Esophagus (tissue), 2 donors: ENCODE data around the gene AMY2B. TPM values are rescaled to one million over a fixed set of nuclear protein-coding genes. Genes with fewer than 3 reads are reported as not detected.
"Not testable (repeated sequence)": the region's sequence is repeated elsewhere in the genome, so short reads cannot be mapped to it uniquely, and the experiment has no call there.

Experiments
- H3K27ac ChIP-seq, 2 donors: one replicate each; pipeline ENCODE4 v1.5.1; 2013; ENCODE audit warnings: low read depth in 2 of 2, mild to moderate bottlenecking in 2 of 2, inconsistent platforms in 1 of 2, low read length in 1 of 2, moderate library complexity in 1 of 2
- H3K27me3 ChIP-seq, 2 donors: one replicate each; pipeline ENCODE4 v1.6.1; 2013; ENCODE audit warnings: low read length in 2 of 2, control low read depth in 1 of 2, mild to moderate bottlenecking in 1 of 2; ENCODE audit not compliant: insufficient read depth in 2 of 2, control insufficient read depth in 1 of 2
- H3K36me3 ChIP-seq, 2 donors: one replicate each; pipeline ENCODE4 v1.6.1; 2013; ENCODE audit warnings: low read length in 1 of 2; ENCODE audit not compliant: control insufficient read depth in 2 of 2, insufficient read depth in 2 of 2
- H3K4me1 ChIP-seq, 2 donors: one replicate each; pipeline ENCODE4 v1.6.1; 2013; ENCODE audit warnings: low read length in 1 of 2; ENCODE audit not compliant: control insufficient read depth in 2 of 2, insufficient read depth in 2 of 2
- H3K4me3 ChIP-seq, 2 donors: one replicate each; pipeline ENCODE4 v1.5.1; 2013; ENCODE audit warnings: low read length in 2 of 2, mild to moderate bottlenecking in 2 of 2, low read depth in 1 of 2, moderate library complexity in 1 of 2
- H3K9me3 ChIP-seq, 2 donors: one replicate each; pipeline ENCODE4 v1.6.1; 2013; ENCODE audit warnings: mild to moderate bottlenecking in 2 of 2, low read depth in 1 of 2, low read length in 1 of 2, moderate library complexity in 1 of 2; ENCODE audit not compliant: control insufficient read depth in 2 of 2, insufficient read depth in 1 of 2
- WGBS, 2 donors: extraction: QIAGEN DNeasy Blood & Tissue Kit; methylation state at CpG; one replicate each; pipeline ENCODE4 v1.1.7; 2013; 5-methylcytosine and 5-hydroxymethylcytosine counted together
- polyA plus RNA-seq, 2 donors: library from polyadenylated mRNA; stranded (reverse); fragments of 200-250 nt; gene quantifications; one replicate each; pipeline ENCODE4 v1.2.3, GENCODE V29; 2013
- donor health status: healthy with polysubstance abuse.
- donor health status: Bipolar disorder and iron deficiency.

AMY2B gene
- polyA plus RNA-seq, result 10 to 100 TPM in 1 of 2 donors, 1 to 10 TPM in 1; 6.8 to 16.2 TPM

GRCh38 chr1:103571289-103571688, at the start of gene AMY2B:
TSS of gene AMY2B (plus strand) at chr1:103571589. CDS start at chr1:103571603, 14 bp downstream.
- not testable (repeated sequence) for H3K27me3 ChIP-seq, H3K36me3 ChIP-seq, H3K9me3 ChIP-seq, H3K4me3 ChIP-seq, H3K4me1 ChIP-seq, H3K27ac ChIP-seq
- WGBS, 2 donors, result 72 to 74% methylated on average over 2 of the region's 2 CpGs

GRCh38 chr1:103523346-103523745, 48.0 kb upstream of the AMY2B start:
- Histone ChIP-seq H3K4me3 (no peak overlapping the region), H3K4me1 (no peaks in the 10 kb centered on the region), H3K9me3 (no peaks in the 10 kb centered on the region), H3K27me3 (no peaks in the 10 kb centered on the region), H3K36me3 (no peaks in the 10 kb centered on the region), H3K27ac (no peak overlapping the region)
- WGBS, 2 donors, result 85 to 94% methylated on average over 3 of the region's 3 CpGs

GRCh38 chr1:103525114-103525606, 46.2 kb upstream of the AMY2B start:
- H3K27ac ChIP-seq, result peak overlapping the region; percentile 7 to 41
- WGBS, 2 donors, result 3 to 5% methylated on average over 10 to 24 of the region's 34 CpGs
- H3K36me3 ChIP-seq, result no peaks in the 10 kb centered on the region
- H3K4me1 ChIP-seq, result peaks cover 0 to 3% of the 10 kb centered on the region in 2 donors
- H3K27me3 ChIP-seq, result no peaks in the 10 kb centered on the region
- no peaks in the 10 kb centered on the region for H3K9me3 ChIP-seq
- peak overlapping the region in 1 of 2 donors; percentile 100 for H3K4me3 ChIP-seq

GRCh38 chr1:103525607-103526507, 45.5 kb upstream of the AMY2B start, which contains the start of gene RNPC3:
TSS of gene RNPC3 (plus strand) at chr1:103525699. CDS start at chr1:103526071, 372 bp downstream.
- no peaks in the 10 kb centered on the region for H3K9me3 ChIP-seq
- peak within 1 kb of the TSS; percentile 99 to 100 for H3K27ac ChIP-seq
- H3K27me3 ChIP-seq, result no peaks in the 10 kb centered on the region
- H3K4me1 ChIP-seq, result peaks cover 0 to 3% of the 10 kb centered on the region in 2 donors
- peak within 1 kb of the TSS; percentile 86 to 100 for H3K4me3 ChIP-seq
- no peaks in the 10 kb centered on the region for H3K36me3 ChIP-seq
- 1% methylated on average over 50 to 61 of the region's 62 CpGs for WGBS, 2 donors

GRCh38 chr1:103527331-103527730, 44.1 kb upstream of the AMY2B start:
- WGBS, 2 donors, result 44 to 62% methylated on average over 2 of the region's 2 CpGs
- H3K9me3 ChIP-seq, result no peaks in the 10 kb centered on the region
- peak overlapping the region in 1 of 2 donors; percentile 23 for H3K4me3 ChIP-seq
- no peak overlapping the region for H3K27ac ChIP-seq
- H3K27me3 ChIP-seq, result no peaks in the 10 kb centered on the region
- no peaks in the 10 kb centered on the region for H3K36me3 ChIP-seq
- H3K4me1 ChIP-seq, result peaks cover 0 to 3% of the 10 kb centered on the region in 2 donors

GRCh38 chr1:103529746-103530145, 41.6 kb upstream of the AMY2B start:
- Histone ChIP-seq H3K36me3 (no peaks in the 10 kb centered on the region), H3K4me3 (no peak overlapping the region), H3K4me1 (peaks cover 0 to 3% of the 10 kb centered on the region in 2 donors), H3K9me3 (no peaks in the 10 kb centered on the region), H3K27ac (no peak overlapping the region), H3K27me3 (no peaks in the 10 kb centered on the region)
- 84% methylated on average over 8 of the region's 8 CpGs for WGBS, 2 donors

- Histone ChIP-seq H3K27ac (no peak overlapping the region), H3K9me3 (no peaks in the 10 kb centered on the region), H3K36me3 (peaks cover 4 to 5% of the 10 kb centered on the region in 2 donors), H3K27me3 (no peaks in the 10 kb centered on the region), H3K4me3 (no peak overlapping the region), H3K4me1 (no peaks in the 10 kb centered on the region)
- 89 to 94% methylated on average over 2 of the region's 2 CpGs for WGBS, 2 donors
Measured at GRCh38 chr1:103538226-103538625, 33.2 kb upstream of the AMY2B start.

- WGBS, 2 donors, result 77 to 84% methylated on average over 3 of the region's 3 CpGs
- H3K4me3 ChIP-seq, result no peak overlapping the region
- H3K36me3 ChIP-seq, result peaks cover 4 to 6% of the 10 kb centered on the region in 2 donors
- no peaks in the 10 kb centered on the region for H3K4me1 ChIP-seq
- no peak overlapping the region for H3K27ac ChIP-seq
- H3K27me3 ChIP-seq, result no peaks in the 10 kb centered on the region
- H3K9me3 ChIP-seq, result no peaks in the 10 kb centered on the region
Measured at GRCh38 chr1:103541431-103541830, 30.0 kb upstream of the AMY2B start.

GRCh38 chr1:103546496-103546895, 24.9 kb upstream of the AMY2B start:
- Histone ChIP-seq H3K27me3 (no peaks in the 10 kb centered on the region), H3K4me3 (no peak overlapping the region), H3K9me3 (no peaks in the 10 kb centered on the region), H3K4me1 (no peaks in the 10 kb centered on the region), H3K36me3 (peaks cover 0 to 3% of the 10 kb centered on the region in 2 donors), H3K27ac (no peak overlapping the region)
- WGBS, 2 donors, result 90 to 100% methylated on average over 1 of the region's 1 CpG
